ENCODE measurements around the gene DDOST.

- TF ChIP-seq CTCF (IDR thresholded peaks at IDR 0.05; ENCODE audit: borderline replicate concordance, extremely low read depth, low read length, poor library complexity, severe bottlenecking) (no peak), EZH2 (IDR thresholded peaks at IDR 0.05; ENCODE audit: borderline replicate concordance, low read depth, low read length, severe bottlenecking) (no peak)
Observed at GRCh38 chr1:20683614-20684013, 22.4 kb upstream of the DDOST start.
